Epithelial cell of proximal tubule (primary cell): ENCODE results near the gene IZUMO4. TPM values are rescaled to one million over a fixed set of nuclear protein-coding genes. Genes with fewer than 3 reads are reported as not detected.

Experiments used
- DNase-seq: peaks from one replicate; pipeline ENCODE4 v3.0.0-alpha.2; 2011; ENCODE audit warnings: low read depth
- H3K4me3 ChIP-seq: 2 replicates; pipeline ENCODE4 v1.5.1; 2011; ENCODE audit warnings: low read depth, mild to moderate bottlenecking, low read length
- total RNA-seq: library from RNA; depleted of rRNA; stranded (reverse); fragments of >200 nt; gene quantifications from 2 replicates; pipeline ENCODE4 v1.2.3, GENCODE V29; 2015
- TF ChIP-seq, protein P1 (sequence below): conservative IDR thresholded peaks from 2 replicates; pipeline ENCODE4 v1.5.1; 2012; ENCODE audit warnings: low read depth, mild to moderate bottlenecking, low read length

Gene IZUMO4
- total RNA-seq, 1 donor from 2014 or later: 5.2 TPM

GRCh38 chr19:2112516-2113320 lies 16.0 kb downstream of the IZUMO4 start:
- DNase-seq: no peak
- TF ChIP-seq, protein P1, sequence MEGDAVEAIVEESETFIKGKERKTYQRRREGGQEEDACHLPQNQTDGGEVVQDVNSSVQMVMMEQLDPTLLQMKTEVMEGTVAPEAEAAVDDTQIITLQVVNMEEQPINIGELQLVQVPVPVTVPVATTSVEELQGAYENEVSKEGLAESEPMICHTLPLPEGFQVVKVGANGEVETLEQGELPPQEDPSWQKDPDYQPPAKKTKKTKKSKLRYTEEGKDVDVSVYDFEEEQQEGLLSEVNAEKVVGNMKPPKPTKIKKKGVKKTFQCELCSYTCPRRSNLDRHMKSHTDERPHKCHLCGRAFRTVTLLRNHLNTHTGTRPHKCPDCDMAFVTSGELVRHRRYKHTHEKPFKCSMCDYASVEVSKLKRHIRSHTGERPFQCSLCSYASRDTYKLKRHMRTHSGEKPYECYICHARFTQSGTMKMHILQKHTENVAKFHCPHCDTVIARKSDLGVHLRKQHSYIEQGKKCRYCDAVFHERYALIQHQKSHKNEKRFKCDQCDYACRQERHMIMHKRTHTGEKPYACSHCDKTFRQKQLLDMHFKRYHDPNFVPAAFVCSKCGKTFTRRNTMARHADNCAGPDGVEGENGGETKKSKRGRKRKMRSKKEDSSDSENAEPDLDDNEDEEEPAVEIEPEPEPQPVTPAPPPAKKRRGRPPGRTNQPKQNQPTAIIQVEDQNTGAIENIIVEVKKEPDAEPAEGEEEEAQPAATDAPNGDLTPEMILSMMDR: no peak
- H3K4me3 ChIP-seq: no peak overlapping the region

DNA sequence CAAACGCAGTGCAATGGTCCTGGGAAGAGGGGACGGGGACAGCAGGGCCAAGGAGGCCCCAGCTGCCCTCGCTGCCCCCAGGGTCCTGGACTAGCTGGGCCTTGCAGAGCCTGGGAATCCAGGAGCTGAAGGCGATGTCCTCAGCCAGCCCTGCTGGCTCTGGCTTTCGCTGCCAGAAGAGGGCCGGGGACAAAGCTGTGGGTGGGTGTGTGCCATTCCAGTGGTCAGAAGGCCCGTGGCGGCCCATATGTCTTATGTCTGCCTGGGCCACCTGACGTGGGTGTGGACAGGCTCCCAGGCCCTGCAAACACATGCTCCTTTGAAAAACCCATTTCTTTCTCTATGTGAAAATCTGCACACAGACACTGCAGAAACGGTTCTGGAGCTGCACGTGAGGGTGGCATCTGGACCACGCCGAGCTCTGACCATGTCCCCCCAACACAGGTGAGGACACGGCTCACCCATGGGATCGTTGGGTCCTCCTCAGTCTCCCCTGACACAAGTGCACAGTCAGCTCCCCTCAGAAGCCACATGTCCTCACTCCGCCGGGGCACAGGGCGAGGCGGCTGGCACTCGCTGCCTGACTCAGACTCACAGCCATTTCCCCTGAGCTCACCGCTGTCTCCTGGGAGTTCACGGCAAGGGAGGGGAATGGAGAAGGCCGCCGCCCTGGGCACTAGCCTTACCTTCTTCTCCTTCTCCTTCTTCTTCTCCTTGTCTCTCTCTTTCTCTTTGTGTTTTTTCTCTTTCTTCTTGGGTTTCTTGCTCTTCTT lies 16.9 kb downstream of the IZUMO4 start:
- TF ChIP-seq, protein P1: no peak
- H3K4me3 ChIP-seq: no peak overlapping the region
- no peak for DNase-seq

GRCh38 chr19:2114218-2114617 lies 17.5 kb downstream of the IZUMO4 start:
- no peak for DNase-seq
- TF ChIP-seq, protein P1: no peak
- H3K4me3 ChIP-seq: no peak overlapping the region

DNA sequence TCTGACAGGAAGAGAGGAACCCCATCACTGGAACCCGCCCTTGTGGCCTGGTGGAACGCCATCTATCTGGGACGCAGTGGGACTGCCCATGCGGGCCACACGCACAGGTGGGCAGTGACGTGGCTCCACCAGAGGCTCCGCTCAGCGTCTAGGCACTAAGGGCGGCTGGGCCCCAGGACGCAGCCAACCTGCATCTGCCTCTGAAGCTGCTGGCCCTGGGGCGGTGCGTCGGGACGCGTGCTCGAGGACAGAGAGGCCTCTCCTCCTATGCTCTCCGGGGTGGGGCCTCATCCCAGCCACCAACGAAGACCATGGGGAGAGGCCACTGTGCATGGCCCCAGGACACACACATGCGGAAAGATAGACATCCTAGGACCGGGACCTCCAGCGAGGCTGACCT lies 18.1 kb downstream of the IZUMO4 start:
- DNase-seq: no peak
- TF ChIP-seq, protein P1: no peak
- no peak overlapping the region for H3K4me3 ChIP-seq

GRCh38 chr19:2115324-2115723 lies 18.6 kb downstream of the IZUMO4 start:
- H3K4me3 ChIP-seq: no peak overlapping the region
- no peak for DNase-seq
- TF ChIP-seq, protein P1: no peak

DNA sequence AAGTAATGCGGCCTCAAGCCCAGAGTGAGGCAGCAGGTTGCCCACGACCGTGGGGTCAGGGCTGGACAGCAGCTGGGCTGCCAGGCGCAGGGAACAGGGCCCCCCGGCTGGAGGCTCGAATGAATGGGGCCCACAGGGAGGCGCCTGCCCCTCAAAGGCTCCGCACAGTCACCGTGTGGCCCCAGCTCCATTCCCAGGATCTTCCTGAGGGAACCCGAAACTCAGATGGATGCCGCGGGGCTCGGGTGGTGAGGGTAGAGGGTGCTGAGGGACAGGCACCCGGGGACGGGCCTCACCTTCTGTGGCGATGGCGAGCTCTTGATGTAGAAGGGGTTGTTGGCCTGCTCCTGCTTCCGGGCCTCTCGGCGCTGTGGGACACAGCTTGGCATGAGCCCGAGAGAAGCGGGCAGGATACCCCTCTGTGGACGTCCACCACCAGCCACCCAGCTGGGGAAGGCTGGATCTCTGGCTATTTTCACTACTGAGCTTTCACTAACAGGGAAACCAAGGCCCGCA lies 19.3 kb downstream of the IZUMO4 start:
- TF ChIP-seq, protein P1: no peak
- no peak overlapping the region for H3K4me3 ChIP-seq
- DNase-seq: no peak
